Measurements from ENCODE around the gene ARHGEF12.

GRCh38 chr11:120335556-120335907 is 681 bp upstream of the ARHGEF12 start:
- TF ChIP-seq CTCF (IDR thresholded peaks at IDR 0.05): no peak
- TF ChIP-seq POLR2A (IDR thresholded peaks at IDR 0.05): no peak
